HG02943 (cell line): ENCODE measurements around the gene ADGRG6.
"Not testable (repeated sequence)": the region's sequence is repeated elsewhere in the genome, so short reads cannot be mapped to it uniquely, and the experiment has no call there.

Experiments used
- ATAC-seq: cut with Tn5 transposase; IDR thresholded peaks from one replicate; pipeline ENCODE4 v1.9.1; 2021; ENCODE audit warnings: mild to moderate bottlenecking, low read depth, moderate library complexity; ENCODE audit not compliant: unreplicated experiment

The ADGRG6 gene

GRCh38 chr6:142341855-142342330 lies 40.1 kb downstream of the ADGRG6 start:
- no peak for ATAC-seq

- ATAC-seq, result no peak
Observed at GRCh38 chr6:142342986-142343385, 41.2 kb downstream of the ADGRG6 start.

GRCh38 chr6:142343938-142344337 lies 42.1 kb downstream of the ADGRG6 start:
- no peak for ATAC-seq

- ATAC-seq, result no peak
Observed at GRCh38 chr6:142345261-142345660, 43.5 kb downstream of the ADGRG6 start.

- ATAC-seq, result not testable (repeated sequence)
Observed at GRCh38 chr6:142346166-142346565, 44.4 kb downstream of the ADGRG6 start.

GRCh38 chr6:142349215-142349823 lies 47.5 kb downstream of the ADGRG6 start:
- no peak for ATAC-seq

- no peak for ATAC-seq
Observed at GRCh38 chr6:142350309-142350708, 48.5 kb downstream of the ADGRG6 start.

- no peak for ATAC-seq
Observed at GRCh38 chr6:142353690-142354089, 51.9 kb downstream of the ADGRG6 start.

GRCh38 chr6:142354650-142355049 lies 52.8 kb downstream of the ADGRG6 start:
- no peak for ATAC-seq

- no peak for ATAC-seq
Observed at GRCh38 chr6:142355520-142356174, 53.8 kb downstream of the ADGRG6 start.

GRCh38 chr6:142356201-142356883 lies 54.5 kb downstream of the ADGRG6 start:
- ATAC-seq, result no peak

- ATAC-seq, result no peak
Observed at GRCh38 chr6:142356884-142357225, 55.0 kb downstream of the ADGRG6 start.

GRCh38 chr6:142357879-142358278 lies 56.1 kb downstream of the ADGRG6 start:
- ATAC-seq, result no peak

- ATAC-seq, result no peak
Observed at GRCh38 chr6:142359271-142359960, 57.6 kb downstream of the ADGRG6 start.

GRCh38 chr6:142361345-142361744 lies 59.5 kb downstream of the ADGRG6 start:
- ATAC-seq, result no peak

- no peak for ATAC-seq
Observed at GRCh38 chr6:142361779-142362750, 60.3 kb downstream of the ADGRG6 start.

GRCh38 chr6:142367061-142367460 lies 65.3 kb downstream of the ADGRG6 start:
- no peak for ATAC-seq

GRCh38 chr6:142367501-142368018 lies 65.8 kb downstream of the ADGRG6 start:
- no peak for ATAC-seq

GRCh38 chr6:142369266-142369665 lies 67.5 kb downstream of the ADGRG6 start:
- ATAC-seq, result no peak

- ATAC-seq, result no peak
Observed at GRCh38 chr6:142372348-142372747, 70.5 kb downstream of the ADGRG6 start.
